Heart left ventricle (tissue), 16 donors: ENCODE results near the gene FRMD4B. TPM values are rescaled to one million over a fixed set of nuclear protein-coding genes. Genes with fewer than 3 reads are reported as not detected.

Experiments
- ATAC-seq, 4 donors: fragments of 200-7000 bp; cut with Tn5 transposase; one replicate each; pipeline ENCODE4 v1.9.1; 2020 to 2022; ENCODE audit warnings: moderate library complexity in 4 of 4, mild to moderate bottlenecking in 3 of 4, moderate number of reproducible peaks in 1 of 4
- DNase-seq, 5 donors: peaks; one replicate each; pipeline ENCODE4 v3.0.0-alpha.2; 2020
- H3K27ac ChIP-seq, 12 donors: fragments of 200-600 bp; sonication (generic) in 4 of 12; one replicate each; pipeline versions ENCODE4 v1.5.0 to v1.8.0; 2016 to 2022; ENCODE audit warnings: mild to moderate bottlenecking in 2 of 12
- H3K27me3 ChIP-seq, 9 donors: fragments of 200-600 bp; sonication (generic) in 2 of 9; one replicate each; pipeline versions ENCODE4 v1.5.1 to v1.8.0; 2016 to 2022; ENCODE audit warnings: mild to moderate bottlenecking in 3 of 9
- H3K36me3 ChIP-seq, 9 donors: fragments of 200-600 bp; sonication (generic) in 2 of 9; one replicate each; pipeline versions ENCODE4 v1.5.0 to v1.8.0; 2018 to 2022; ENCODE audit warnings: mild to moderate bottlenecking in 2 of 9
- H3K4me1 ChIP-seq, 12 donors: fragments of 200-600 bp; sonication (generic) in 4 of 12; one replicate each; pipeline versions ENCODE4 v1.5.0 to v1.8.0; 2016 to 2022; ENCODE audit warnings: mild to moderate bottlenecking in 3 of 12
- H3K4me3 ChIP-seq, 12 donors: fragments of 200-600 bp; sonication (generic) in 4 of 12; one replicate each; pipeline versions ENCODE4 v1.5.0 to v1.8.0; 2017 to 2022; ENCODE audit warnings: mild to moderate bottlenecking in 9 of 12, moderate library complexity in 4 of 12
- H3K9me3 ChIP-seq, 12 donors: fragments of 200-600 bp; sonication (generic) in 4 of 12; one replicate each; pipeline versions ENCODE4 v1.5.0 to v1.8.0; 2016 to 2022; ENCODE audit warnings: mild to moderate bottlenecking in 1 of 12
- CTCF ChIP-seq, 12 donors: fragments of 200-600 bp; sonication (generic) in 4 of 12; IDR thresholded peaks; one replicate each; pipeline versions ENCODE4 v1.5.0 to v1.8.0; 2018 to 2022; ENCODE audit warnings: antibody characterized with exemption in 12 of 12, mild to moderate bottlenecking in 5 of 12
- POLR2A ChIP-seq, 2 donors: fragments of 450-650 bp; IDR thresholded peaks; one replicate each; pipeline ENCODE4 v1.6.1; 2017; ENCODE audit warnings: antibody characterized with exemption in 2 of 2, mild to moderate bottlenecking in 2 of 2, moderate library complexity in 2 of 2
- WGBS, 4 donors: extraction: QIAGEN DNeasy Blood & Tissue Kit in 2 of 4; methylation state at CpG; one replicate each; pipeline versions ENCODE4 v1.1.5 to v1.1.7; 2013 to 2018; 5-methylcytosine and 5-hydroxymethylcytosine counted together
- intact Hi-C, 10 donors: fragments of 100-400 bp; cut with DNase I; formaldehyde crosslinking; loops; one replicate each; pipeline versions ENCODE4 v1.11.1 to v1.14.2; 2022
- polyA plus RNA-seq, 2 donors: library from polyadenylated mRNA; stranded (reverse); fragments of 200-250 nt; gene quantifications; one replicate each; pipeline ENCODE4 v1.2.3, GENCODE V29; 2013
- total RNA-seq, 9 donors: library from RNA; depleted of rRNA in 2 of 9; stranded (reverse); fragments of >200 nt in 2 of 9; fragmentation: NEBNext Ultra II Directional in 3 of 9; extraction: Animal tissue kit (Norgen Biotek cat#: 25700) in 3 of 9; gene quantifications; one replicate each; pipeline versions ENCODE4 v1.1.0 to v1.2.4, GENCODE V29; 2016 to 2023
- donor health status: ischemic (EF 13 %, LVEDD 7.1; RV severe dilation, severe dysfunction).
- donor health status: healthy with polysubstance abuse.
- donor health status: DM: no; HTN: yes; CAD: no.
- donor health status: DM: no; HTN: no; CAD: no.
- donor health status: ischemic (EF 25% LVEDD 6.9; RV normal size, moderate dysfunction).
- donor health status: ischemic (EF 25% LVEDD 5.7; RV mildly dilated, moderate dysfunction).
- donor health status: healthy.
- donor health status: DM: yes; HTN: yes; CAD: no.
- donor health status: ischemic (EF 35%, LVEDD 5.7; RV mildly dilated, moderate dysfunction).
- donor health status: nonischemic (EF 11% LVEDD 7.7; RV severe dilation, severe dysfunction).
- donor health status: DM: yes; HTN: yes; CAD: no.
- donor health status: PGD.
- donor health status: ischemic (EF 29% LVEDD 5.4; RV normal size, mild dysfunction).
- donor health status: nonischemic (EF 23%, LVEDD 6.1; RV moderate dilation, normal function).

The FRMD4B gene
- total and polyA plus RNA-seq, 11 donors, result 3.4 to 42.8 (median 10.9) TPM

- Histone ChIP-seq H3K36me3 (no peaks in the 10 kb centered on the region), H3K27ac (no peak overlapping the region), H3K4me3 (no peak overlapping the region), H3K4me1 (no peaks in the 10 kb centered on the region), H3K27me3 (no peaks in the 10 kb centered on the region), H3K9me3 (no peaks in the 10 kb centered on the region)
- ATAC-seq, result no peak
- no peak for DNase-seq
- TF ChIP-seq POLR2A (IDR thresholded peaks at IDR 0.05) (no peak), CTCF (IDR thresholded peaks at IDR 0.05) (no peak)
- intact Hi-C loops, result no loop called here
- 33 to 55% (median 46%) methylated on average over 1 of the region's 1 CpG for WGBS, 4 donors
Measured at GRCh38 chr3:69129531-69129930, 256.4 kb downstream of the FRMD4B start.

- no peak for ATAC-seq
- intact Hi-C loops, result no loop called here
Measured at GRCh38 chr3:69128509-69128908, 257.4 kb downstream of the FRMD4B start.

GRCh38 chr3:69126999-69127398, 258.9 kb downstream of the FRMD4B start:
- Histone ChIP-seq H3K9me3 (no peaks in the 10 kb centered on the region), H3K27me3 (no peaks in the 10 kb centered on the region), H3K4me1 (peaks cover 0 to 11% (median 3%) of the 10 kb centered on the region in 12 donors), H3K36me3 (no peaks in the 10 kb centered on the region), H3K4me3 (no peak overlapping the region), H3K27ac (no peak overlapping the region)
- 71 to 93% (median 93%) methylated on average over 2 of the region's 2 CpGs for WGBS, 4 donors
- TF ChIP-seq POLR2A (IDR thresholded peaks at IDR 0.05) (no peak), CTCF (IDR thresholded peaks at IDR 0.05) (no peak)
- ATAC-seq (no peak), DNase-seq (no peak)
- intact Hi-C loops, result no loop called here

More at GRCh38 chr3:69128509-69128908, 257.4 kb downstream of the FRMD4B start:
- TF ChIP-seq POLR2A (IDR thresholded peaks at IDR 0.05) (no peak), CTCF (IDR thresholded peaks at IDR 0.05) (no peak)
- no peak overlapping the region for H3K27ac ChIP-seq
- DNase-seq, result no peak
- no peaks in the 10 kb centered on the region for H3K9me3 ChIP-seq
- H3K36me3 ChIP-seq, result no peaks in the 10 kb centered on the region
- H3K27me3 ChIP-seq, result no peaks in the 10 kb centered on the region
- peaks cover 0 to 2% (median 0%) of the 10 kb centered on the region in 12 donors for H3K4me1 ChIP-seq
- no peak overlapping the region for H3K4me3 ChIP-seq

GRCh38 chr3:69126216-69126615, 259.7 kb downstream of the FRMD4B start:
- ATAC-seq, result no peak
- Histone ChIP-seq H3K4me1 (peaks cover 0 to 11% (median 3%) of the 10 kb centered on the region in 12 donors), H3K27ac (no peak overlapping the region), H3K36me3 (no peaks in the 10 kb centered on the region), H3K9me3 (no peaks in the 10 kb centered on the region), H3K4me3 (no peak overlapping the region), H3K27me3 (no peaks in the 10 kb centered on the region)
- 72 to 85% (median 75%) methylated on average over 3 of the region's 3 CpGs for WGBS, 4 donors
- no peak for DNase-seq
- intact Hi-C loops, result no loop called here
- TF ChIP-seq CTCF (IDR thresholded peaks at IDR 0.05) (no peak), POLR2A (IDR thresholded peaks at IDR 0.05) (no peak)
